Osteocyte (in vitro differentiated cells): Measurements from ENCODE around the gene OR4D2. TPM values are rescaled to one million over a fixed set of nuclear protein-coding genes. Genes with fewer than 3 reads are reported as not detected.

ENCODE experiments used
- DNase-seq: peaks from one replicate; pipeline ENCODE4 v3.0.0; 2021; ENCODE audit warnings: mixed read lengths; ENCODE audit not compliant: unreplicated experiment; ENCODE audit errors: extremely low spot score
- H3K27ac Mint-ChIP-seq: one replicate; pipeline ENCODE4 v1.8.0; 2021; ENCODE audit warnings: mild to moderate bottlenecking, mixed read lengths; ENCODE audit not compliant: unreplicated experiment
- H3K27me3 Mint-ChIP-seq: one replicate; pipeline ENCODE4 v1.8.0; 2021; ENCODE audit warnings: mixed read lengths; ENCODE audit not compliant: unreplicated experiment
- H3K36me3 Mint-ChIP-seq: one replicate; pipeline ENCODE4 v1.8.0; 2021; ENCODE audit warnings: mixed read lengths; ENCODE audit not compliant: unreplicated experiment
- H3K4me1 Mint-ChIP-seq: one replicate; pipeline ENCODE4 v1.8.0; 2021; ENCODE audit warnings: mixed read lengths; ENCODE audit not compliant: unreplicated experiment
- H3K4me3 Mint-ChIP-seq: one replicate; pipeline ENCODE4 v1.8.0; 2021; ENCODE audit warnings: mild to moderate bottlenecking, moderate library complexity, mixed read lengths; ENCODE audit not compliant: unreplicated experiment
- H3K9me3 Mint-ChIP-seq: one replicate; pipeline ENCODE4 v1.8.0; 2021; ENCODE audit warnings: mixed read lengths; ENCODE audit not compliant: unreplicated experiment
- CTCF ChIP-seq: fragments of 200-600 bp; sonication (generic); IDR thresholded peaks from 2 replicates; pipeline ENCODE4 v1.5.0; 2021; ENCODE audit warnings: antibody characterized with exemption, mild to moderate bottlenecking, moderate library complexity
- long read RNA-seq: library from polyadenylated mRNA; unstranded; transcript quantifications from one replicate; pipeline ENCODE4 v2.0.0, GENCODE V29; 2021
- total RNA-seq: library from RNA; stranded (reverse); gene quantifications from 2 replicates; pipeline ENCODE4 v1.2.1, GENCODE V29; 2021

Gene OR4D2
- not detected in 2 replicates for total RNA-seq
- long read RNA-seq: 0 reads

GRCh38 chr17:58166682-58167081 lies at the start of gene OR4D2:
TSS of gene OR4D2 (plus strand) at chr17:58166982. CDS start at chr17:58169656, 2,674 bp downstream.
- no peaks in the 10 kb centered on the region for H3K36me3 Mint-ChIP-seq
- no peak for DNase-seq
- H3K27me3 Mint-ChIP-seq: peaks cover 49% of the 10 kb centered on the region
- TF ChIP-seq CTCF: no peak
- no peaks in the 10 kb centered on the region for H3K4me1 Mint-ChIP-seq
- H3K27ac Mint-ChIP-seq: no peak within 1 kb of the TSS
- no peaks in the 10 kb centered on the region for H3K9me3 Mint-ChIP-seq
- H3K4me3 Mint-ChIP-seq: no peak within 1 kb of the TSS

- no peak overlapping the region for H3K27ac Mint-ChIP-seq
- H3K27me3 Mint-ChIP-seq: peaks cover 29% of the 10 kb centered on the region
Observed at GRCh38 chr17:58117382-58117781, 49.4 kb upstream of the OR4D2 start.

GRCh38 chr17:58119491-58119890 lies 47.3 kb upstream of the OR4D2 start:
- Mint-ChIP-seq H3K36me3 (no peaks in the 10 kb centered on the region), H3K4me1 (no peaks in the 10 kb centered on the region), H3K9me3 (no peaks in the 10 kb centered on the region), H3K27me3 (peaks cover 22% of the 10 kb centered on the region), H3K4me3 (no peak overlapping the region), H3K27ac (no peak overlapping the region)
- DNase-seq: no peak
- TF ChIP-seq CTCF: no peak

More at GRCh38 chr17:58117382-58117781, 49.4 kb upstream of the OR4D2 start:
- no peaks in the 10 kb centered on the region for H3K4me1 Mint-ChIP-seq
- H3K9me3 Mint-ChIP-seq: no peaks in the 10 kb centered on the region
- DNase-seq: no peak
- no peaks in the 10 kb centered on the region for H3K36me3 Mint-ChIP-seq
- no peak overlapping the region for H3K4me3 Mint-ChIP-seq
- no peak for TF ChIP-seq CTCF

- H3K4me1 Mint-ChIP-seq: no peaks in the 10 kb centered on the region
- H3K36me3 Mint-ChIP-seq: no peaks in the 10 kb centered on the region
- peaks cover 21% of the 10 kb centered on the region for H3K27me3 Mint-ChIP-seq
- no peaks in the 10 kb centered on the region for H3K9me3 Mint-ChIP-seq
- H3K4me3 Mint-ChIP-seq: no peak overlapping the region
- no peak for DNase-seq
- H3K27ac Mint-ChIP-seq: no peak overlapping the region
- no peak for TF ChIP-seq CTCF
Observed at GRCh38 chr17:58120195-58120822, 46.5 kb upstream of the OR4D2 start.

- no peaks in the 10 kb centered on the region for H3K9me3 Mint-ChIP-seq
- no peaks in the 10 kb centered on the region for H3K36me3 Mint-ChIP-seq
- no peak for DNase-seq
- H3K4me3 Mint-ChIP-seq: no peak overlapping the region
- H3K27ac Mint-ChIP-seq: no peak overlapping the region
- H3K27me3 Mint-ChIP-seq: peaks cover 29% of the 10 kb centered on the region
- TF ChIP-seq CTCF: peak; percentile 23
- no peaks in the 10 kb centered on the region for H3K4me1 Mint-ChIP-seq
Observed at GRCh38 chr17:58121925-58122324, 44.9 kb upstream of the OR4D2 start.
